HepG2 (cell line): ENCODE measurements around the gene SYNC. TPM values are rescaled to one million over a fixed set of nuclear protein-coding genes. Genes with fewer than 3 reads are reported as not detected.

Source experiments
- ATAC-seq: fragments of 200-7000 bp; cut with Tn5 transposase; 3 replicates; pipeline ENCODE4 v1.9.1; 2020; ENCODE audit warnings: mild to moderate bottlenecking, moderate library complexity
- BruUV-seq: library from RNA; stranded (reverse); fragments of 400-500 nt; replicated peaks from 2 replicates; lab custom pipeline; 2021; lab: Mats Ljungman, UMichigan
- CTCF ChIA-PET: fragments of 300-600 bp; formaldehyde crosslinking; extraction: SDS; loops from one replicate; lab custom pipeline; 2021; ENCODE audit warnings: low total read pairs, inconsistent platforms, low intra/inter-chr PET ratio; lab: Yijun Ruan, JAX
- POLR2A ChIA-PET: fragments of 350-600 bp; sonication (Branson Sonifier 250); formaldehyde crosslinking; loops from one replicate; lab custom pipeline; 2020; ENCODE audit warnings: antibody characterized with exemption, inconsistent platforms; lab: Yijun Ruan, JAX
- DNase-seq: peaks from one replicate; pipeline ENCODE4 v3.0.0-alpha.2; 2015; ENCODE audit warnings: low spot score
- FAIRE-seq: peaks from 3 replicates; lab custom pipeline; 2011; peaks lifted over from hg19 to GRCh38; lab: Jason Lieb, UNC
- H2AFZ ChIP-seq: one replicate; pipeline ENCODE4 v1.6.1; 2011; ENCODE audit warnings: low read length, inconsistent platforms
- H3K27ac ChIP-seq: fragments of 300-600 bp; 3 replicates; pipeline ENCODE4 v1.8.0; 2011; ENCODE audit warnings: mixed run types, mild to moderate bottlenecking, mixed read lengths, low read length, inconsistent platforms; ENCODE audit not compliant: insufficient read depth; ENCODE audit errors: extremely low read length
- H3K27me3 ChIP-seq, 2 experiments: fragments of 200-600 bp in 1 of 2; 2 replicates in 1 of 2; 3 replicates in 1 of 2; pipeline versions ENCODE4 v1.6.0 to v1.8.0; 2011; ENCODE audit warnings: low read length in 2 of 2, mild to moderate bottlenecking in 2 of 2, moderate library complexity in 2 of 2, inconsistent platforms in 1 of 2; ENCODE audit not compliant: insufficient read depth in 2 of 2, control insufficient read depth in 1 of 2
- H3K36me3 ChIP-seq, 2 experiments: fragments of 200-600 bp in 1 of 2; replicated peaks in 1 of 2; 2 replicates in 1 of 2; 3 replicates in 1 of 2; pipeline versions ENCODE4 v1.5.1 to v1.8.0; 2011; ENCODE audit warnings: low read length in 2 of 2, inconsistent platforms in 1 of 2; ENCODE audit not compliant: insufficient read depth in 2 of 2, control insufficient read depth in 1 of 2
- H3K4me1 ChIP-seq: 2 replicates; pipeline ENCODE4 v1.5.1; 2012; ENCODE audit warnings: low read length, inconsistent platforms; ENCODE audit not compliant: insufficient read depth
- H3K4me2 ChIP-seq: 2 replicates; pipeline ENCODE4 v1.6.0; 2011; ENCODE audit warnings: low read depth, low read length, inconsistent platforms
- H3K4me3 ChIP-seq, 3 experiments: fragments of 200-600 bp in 1 of 3; sonication (generic), shearing (Covaris generic) in 1 of 3; replicated peaks in 1 of 3; 2 replicates each; pipeline ENCODE4 v1.5.1; 2011 to 2016; ENCODE audit warnings: low read length in 3 of 3, inconsistent platforms in 2 of 3, low read depth in 2 of 3, mild to moderate bottlenecking in 2 of 3, control low read depth in 1 of 3, mixed read lengths in 1 of 3; ENCODE audit not compliant: insufficient read depth in 1 of 3
- H3K79me2 ChIP-seq: one replicate; pipeline ENCODE4 v1.6.1; 2011; ENCODE audit warnings: low read length, inconsistent platforms; ENCODE audit not compliant: insufficient read depth
- H3K9ac ChIP-seq: 2 replicates; pipeline ENCODE4 v1.6.0; 2011; ENCODE audit warnings: mild to moderate bottlenecking, low read depth, low read length, inconsistent platforms; ENCODE audit not compliant: insufficient read depth
- H3K9me3 ChIP-seq: 2 replicates; pipeline ENCODE4 v1.5.1; 2012; ENCODE audit warnings: mild to moderate bottlenecking, low read length
- H4K20me1 ChIP-seq: 2 replicates; pipeline ENCODE4 v1.6.0; 2011; ENCODE audit warnings: inconsistent platforms, mild to moderate bottlenecking, low read length, moderate library complexity; ENCODE audit not compliant: insufficient read depth
- CREM ChIP-seq, 2 experiments: sonication (generic) in 1 of 2; formaldehyde crosslinking in 1 of 2; IDR thresholded peaks; 2 replicates each; pipeline versions ENCODE4 v1.4.0 to v1.6.1; 2016 to 2020; ENCODE audit warnings: antibody characterized with exemption in 1 of 2, mild to moderate bottlenecking in 1 of 2, missing genetic modification reagents in 1 of 2
- FOXP1 ChIP-seq, 2 experiments: fragments of 450-650 bp in 1 of 2; IDR thresholded peaks; 2 replicates each; pipeline ENCODE4 v1.6.1; 2017 to 2018; ENCODE audit warnings: antibody characterized with exemption in 1 of 2
- HOXA7 ChIP-seq: sonication (generic); formaldehyde crosslinking; IDR thresholded peaks from 2 replicates; pipeline ENCODE4 v1.8.1; 2022; ENCODE audit warnings: mild to moderate bottlenecking, missing genetic modification reagents, moderate library complexity
- MTF2 ChIP-seq: sonication (generic); formaldehyde crosslinking; IDR thresholded peaks from 2 replicates; pipeline ENCODE4 v1.5.0; 2020; ENCODE audit warnings: missing genetic modification reagents, borderline replicate concordance
- NFE2L2 ChIP-seq: fragments of 150-350 bp; IDR thresholded peaks from 2 replicates; pipeline ENCODE4 v1.6.1; 2014; ENCODE audit warnings: low read length
- SALL1 ChIP-seq: sonication (generic); formaldehyde crosslinking; IDR thresholded peaks from 2 replicates; pipeline ENCODE4 v1.8.0; 2022; ENCODE audit warnings: mild to moderate bottlenecking, missing genetic modification reagents
- SAP130 ChIP-seq: IDR thresholded peaks from 2 replicates; pipeline ENCODE4 v1.6.1; 2016; ENCODE audit warnings: low read depth
- SETDB1 ChIP-seq: sonication (generic); formaldehyde crosslinking; IDR thresholded peaks from 2 replicates; pipeline ENCODE4 v1.5.1; 2020; ENCODE audit warnings: missing genetic modification reagents, mild to moderate bottlenecking, borderline replicate concordance
- YY1 ChIP-seq: IDR thresholded peaks from 2 replicates; pipeline ENCODE4 v1.6.1; 2011; ENCODE audit warnings: low read length, low read depth, moderate library complexity, mild to moderate bottlenecking; ENCODE audit not compliant: insufficient read depth, insufficient replicate concordance
- ZNF230 ChIP-seq: sonication (generic); formaldehyde crosslinking; IDR thresholded peaks from 2 replicates; pipeline ENCODE4 v1.4.0; 2020; ENCODE audit warnings: mild to moderate bottlenecking, missing genetic modification reagents
- ZNF44 ChIP-seq: sonication (generic); formaldehyde crosslinking; IDR thresholded peaks from 2 replicates; pipeline ENCODE4 v1.5.1; 2020; ENCODE audit warnings: mild to moderate bottlenecking, missing genetic modification reagents
- ZSCAN30 ChIP-seq: sonication (generic); formaldehyde crosslinking; IDR thresholded peaks from 2 replicates; pipeline ENCODE4 v1.5.0; 2020; ENCODE audit warnings: mild to moderate bottlenecking, missing genetic modification reagents
- WGBS: methylation state at CpG from one replicate; pipeline ENCODE4 v1.1.6; 2017; ENCODE audit warnings: low lambda C conversion rate; 5-methylcytosine and 5-hydroxymethylcytosine counted together
- in situ Hi-C: cut with HindIII; loops from 2 replicates; pipeline ENCODE4 v1.10.0; 2017; ENCODE audit warnings: low pct_unique_long_range_greater_than_20kb; ENCODE audit not compliant: extremely low pct_ligation_motif_present
- intact Hi-C: fragments of 100-400 bp; cut with micrococcal nuclease; formaldehyde crosslinking; loops from one replicate; pipeline ENCODE4 v1.10.0; 2022; ENCODE audit not compliant: unreplicated experiment
- polyA plus RNA-seq, 8 experiments: library from polyadenylated mRNA; depleted of rRNA in 3 of 8; stranded (reverse) in 7 of 8; unstranded in 1 of 8; fragments of >200 nt; fragmentation: Illumina TruSeq in 4 of 8; extraction: Trizol in 4 of 8; gene quantifications; 2 replicates each; pipeline versions ENCODE4 v1.2.1 to v1.2.3, GENCODE V29; 2011 to 2016; ENCODE audit warnings: low read depth in 4 of 8, missing spikeins in 1 of 8, mixed read lengths in 1 of 8; ENCODE audit not compliant: insufficient read depth in 1 of 8
- total RNA-seq, 5 experiments: library from RNA; depleted of rRNA; stranded (reverse); fragments of >200 nt; fragmentation: Illumina TruSeq; extraction: Trizol; gene quantifications; 2 replicates each; pipeline ENCODE4 v1.2.3, GENCODE V29; 2016; ENCODE audit warnings: low read depth in 1 of 5
- TF ChIP-seq, protein P1 (sequence below): sonication (generic); formaldehyde crosslinking; IDR thresholded peaks from 2 replicates; pipeline ENCODE4 v1.5.0; 2020; ENCODE audit warnings: missing genetic modification reagents, mild to moderate bottlenecking, borderline replicate concordance
- TF ChIP-seq, protein P2 (sequence below): fragments of 450-650 bp; IDR thresholded peaks from 2 replicates; pipeline ENCODE4 v1.6.1; 2017
- TF ChIP-seq, protein P3 (sequence below): sonication (generic); formaldehyde crosslinking; IDR thresholded peaks from 2 replicates; pipeline ENCODE4 v1.4.0; 2020; ENCODE audit warnings: missing genetic modification reagents, mild to moderate bottlenecking, borderline replicate concordance

Gene SYNC
- total and polyA plus RNA-seq, 2 of the 13 experiments (the other 11 are each of a cell fraction or from before 2014, with no cell fraction given), result 2.4 to 5.4 TPM

DNA sequence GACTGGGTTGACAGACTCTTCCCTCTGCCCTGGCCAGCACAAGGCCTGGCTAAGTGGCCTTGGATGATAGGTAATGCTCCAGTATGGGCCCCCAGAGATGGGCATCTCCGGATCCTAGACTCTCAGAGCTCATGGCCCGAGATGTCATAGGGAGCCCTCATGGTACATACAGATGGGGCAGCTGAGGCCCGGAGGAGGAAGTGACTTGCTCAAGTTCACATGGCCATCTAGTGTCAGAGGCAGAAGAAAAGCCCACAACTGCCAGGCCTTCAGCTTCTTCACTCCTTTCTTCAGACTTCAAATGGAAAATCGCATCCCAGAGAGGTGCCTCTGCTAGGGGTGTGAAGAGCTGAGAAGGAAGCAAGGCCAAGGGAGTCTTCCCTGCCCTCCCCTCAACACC is 46.8 kb upstream of the SYNC start:
- H3K4me3 ChIP-seq, result no peak overlapping the region
- peaks cover 15% of the 10 kb centered on the region for H3K4me1 ChIP-seq
- no peaks in the 10 kb centered on the region for H3K27me3 ChIP-seq
- H4K20me1 ChIP-seq, result no peaks in the 10 kb centered on the region
- no peak overlapping the region for H3K27ac ChIP-seq
- FAIRE-seq, result no peak
- ChIA-PET CTCF (no interaction called here), POLR2A (interaction anchor here (0.7 to 1.1 kb wide), 2 partner anchors 12 to 21 kb away, joined by 3 to 4 read pairs; no protein-coding TSS in a partner anchor)
- no peak for ATAC-seq
- 100% methylated on average over 1 of the region's 4 CpGs for WGBS
- H3K4me2 ChIP-seq, result no peak overlapping the region
- peaks cover 4 to 6% of the 10 kb centered on the region in 2 experiments; a peak in 2 of 5 replicates for H3K36me3 ChIP-seq
- no peak overlapping the region for H2AFZ ChIP-seq
- BruUV-seq, result no TSS peak
- intact Hi-C loops (no loop called here), in situ Hi-C loops (no loop called here)
- peaks cover 19% of the 10 kb centered on the region for H3K79me2 ChIP-seq
- no peak for DNase-seq
- H3K9ac ChIP-seq, result no peak overlapping the region
- H3K9me3 ChIP-seq, result no peaks in the 10 kb centered on the region
- TF ChIP-seq SAP130 (CRISPR knock-in tag) (no peak), SALL1 (CRISPR knock-in tag) (no peak), ZNF44 (CRISPR knock-in tag) (no peak), CREM (IDR thresholded peaks at IDR 0.05) (no peak), CREM (CRISPR knock-in tag; IDR thresholded peaks at IDR 0.05) (no peak), YY1 (no peak), MTF2 (CRISPR knock-in tag) (no peak), NFE2L2 (no peak), FOXP1 (IDR thresholded peaks at IDR 0.05) (no peak), FOXP1 (CRISPR knock-in tag; IDR thresholded peaks at IDR 0.05) (no peak), HOXA7 (CRISPR knock-in tag) (no peak), ZSCAN30 (CRISPR knock-in tag) (no peak), SETDB1 (CRISPR knock-in tag) (no peak), ZNF230 (CRISPR knock-in tag) (no peak)
- TF ChIP-seq, protein P1, sequence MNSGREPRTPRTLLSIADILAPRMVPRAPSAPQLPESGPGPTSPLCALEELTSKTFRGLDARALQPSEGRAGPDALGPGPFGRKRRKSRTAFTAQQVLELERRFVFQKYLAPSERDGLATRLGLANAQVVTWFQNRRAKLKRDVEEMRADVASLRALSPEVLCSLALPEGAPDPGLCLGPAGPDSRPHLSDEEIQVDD (CRISPR knock-in tag), result no peak
- TF ChIP-seq, protein P2, sequence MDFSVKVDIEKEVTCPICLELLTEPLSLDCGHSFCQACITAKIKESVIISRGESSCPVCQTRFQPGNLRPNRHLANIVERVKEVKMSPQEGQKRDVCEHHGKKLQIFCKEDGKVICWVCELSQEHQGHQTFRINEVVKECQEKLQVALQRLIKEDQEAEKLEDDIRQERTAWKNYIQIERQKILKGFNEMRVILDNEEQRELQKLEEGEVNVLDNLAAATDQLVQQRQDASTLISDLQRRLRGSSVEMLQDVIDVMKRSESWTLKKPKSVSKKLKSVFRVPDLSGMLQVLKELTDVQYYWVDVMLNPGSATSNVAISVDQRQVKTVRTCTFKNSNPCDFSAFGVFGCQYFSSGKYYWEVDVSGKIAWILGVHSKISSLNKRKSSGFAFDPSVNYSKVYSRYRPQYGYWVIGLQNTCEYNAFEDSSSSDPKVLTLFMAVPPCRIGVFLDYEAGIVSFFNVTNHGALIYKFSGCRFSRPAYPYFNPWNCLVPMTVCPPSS, result no peak
- TF ChIP-seq, protein P3, sequence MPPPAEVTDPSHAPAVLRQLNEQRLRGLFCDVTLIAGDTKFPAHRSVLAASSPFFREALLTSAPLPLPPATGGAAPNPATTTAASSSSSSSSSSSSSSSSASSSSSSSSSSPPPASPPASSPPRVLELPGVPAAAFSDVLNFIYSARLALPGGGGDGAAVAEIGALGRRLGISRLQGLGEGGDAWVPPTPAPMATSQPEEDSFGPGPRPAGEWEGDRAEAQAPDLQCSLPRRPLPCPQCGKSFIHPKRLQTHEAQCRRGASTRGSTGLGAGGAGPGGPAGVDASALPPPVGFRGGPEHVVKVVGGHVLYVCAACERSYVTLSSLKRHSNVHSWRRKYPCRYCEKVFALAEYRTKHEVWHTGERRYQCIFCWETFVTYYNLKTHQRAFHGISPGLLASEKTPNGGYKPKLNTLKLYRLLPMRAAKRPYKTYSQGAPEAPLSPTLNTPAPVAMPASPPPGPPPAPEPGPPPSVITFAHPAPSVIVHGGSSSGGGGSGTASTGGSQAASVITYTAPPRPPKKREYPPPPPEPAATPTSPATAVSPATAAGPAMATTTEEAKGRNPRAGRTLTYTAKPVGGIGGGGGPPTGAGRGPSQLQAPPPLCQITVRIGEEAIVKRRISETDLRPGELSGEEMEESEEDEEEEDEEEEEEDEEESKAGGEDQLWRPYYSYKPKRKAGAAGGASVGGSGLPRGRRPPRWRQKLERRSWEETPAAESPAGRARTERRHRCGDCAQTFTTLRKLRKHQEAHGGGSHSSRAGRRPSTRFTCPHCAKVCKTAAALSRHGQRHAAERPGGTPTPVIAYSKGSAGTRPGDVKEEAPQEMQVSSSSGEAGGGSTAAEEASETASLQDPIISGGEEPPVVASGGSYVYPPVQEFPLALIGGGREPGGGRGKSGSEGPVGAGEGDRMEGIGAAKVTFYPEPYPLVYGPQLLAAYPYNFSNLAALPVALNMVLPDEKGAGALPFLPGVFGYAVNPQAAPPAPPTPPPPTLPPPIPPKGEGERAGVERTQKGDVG, result no peak
